ENCODE data around the gene SNED1.

SNED1 gene

GRCh38 chr2:241049739-241050623 is 51.6 kb downstream of the SNED1 start:
- DNase-seq, result no peak

- no peak for DNase-seq
These were observed 52.5 kb downstream of the SNED1 start for GRCh38 chr2:241050624-241051577.

- DNase-seq, result no peak
These were observed 53.4 kb downstream of the SNED1 start for GRCh38 chr2:241051578-241052487.

- DNase-seq, result no peak
These were observed 54.4 kb downstream of the SNED1 start for GRCh38 chr2:241052677-241053360.

GRCh38 chr2:241053576-241054251 is 55.3 kb downstream of the SNED1 start:
- no peak for DNase-seq

- no peak for DNase-seq
These were observed 62.9 kb downstream of the SNED1 start for GRCh38 chr2:241061275-241061674.

- DNase-seq, result no peak
These were observed 64.1 kb downstream of the SNED1 start for GRCh38 chr2:241062389-241063092.

GRCh38 chr2:241063093-241063551 is 64.7 kb downstream of the SNED1 start:
- DNase-seq, result no peak

- no peak for DNase-seq
These were observed 65.2 kb downstream of the SNED1 start for GRCh38 chr2:241063587-241063986.

- peak; percentile 24 for DNase-seq
These were observed 65.8 kb downstream of the SNED1 start for GRCh38 chr2:241064008-241064801.

- no peak for DNase-seq
These were observed 66.5 kb downstream of the SNED1 start for GRCh38 chr2:241064802-241065354.

GRCh38 chr2:241065355-241065803 is 67.0 kb downstream of the SNED1 start:
- no peak for DNase-seq

GRCh38 chr2:241066171-241066892 is 67.9 kb downstream of the SNED1 start:
- no peak for DNase-seq

- DNase-seq, result no peak
These were observed 68.5 kb downstream of the SNED1 start for GRCh38 chr2:241066893-241067341.

- no peak for DNase-seq
These were observed 69.2 kb downstream of the SNED1 start for GRCh38 chr2:241067501-241068135.

GRCh38 chr2:241068136-241068941 is 69.9 kb downstream of the SNED1 start:
- no peak for DNase-seq
